ENCODE measurements around the gene BCL3. TPM values are rescaled to one million over a fixed set of nuclear protein-coding genes. Genes with fewer than 3 reads are reported as not detected.
A peak's percentile ranks its signal among the peaks of the same experiment; 100 is the strongest.

Gene BCL3
- total and polyA plus RNA-seq, 2 of the 13 experiments (the other 11 are each of a cell fraction or from before 2014, with no cell fraction given) = 2.3 to 4.0 TPM

DNA sequence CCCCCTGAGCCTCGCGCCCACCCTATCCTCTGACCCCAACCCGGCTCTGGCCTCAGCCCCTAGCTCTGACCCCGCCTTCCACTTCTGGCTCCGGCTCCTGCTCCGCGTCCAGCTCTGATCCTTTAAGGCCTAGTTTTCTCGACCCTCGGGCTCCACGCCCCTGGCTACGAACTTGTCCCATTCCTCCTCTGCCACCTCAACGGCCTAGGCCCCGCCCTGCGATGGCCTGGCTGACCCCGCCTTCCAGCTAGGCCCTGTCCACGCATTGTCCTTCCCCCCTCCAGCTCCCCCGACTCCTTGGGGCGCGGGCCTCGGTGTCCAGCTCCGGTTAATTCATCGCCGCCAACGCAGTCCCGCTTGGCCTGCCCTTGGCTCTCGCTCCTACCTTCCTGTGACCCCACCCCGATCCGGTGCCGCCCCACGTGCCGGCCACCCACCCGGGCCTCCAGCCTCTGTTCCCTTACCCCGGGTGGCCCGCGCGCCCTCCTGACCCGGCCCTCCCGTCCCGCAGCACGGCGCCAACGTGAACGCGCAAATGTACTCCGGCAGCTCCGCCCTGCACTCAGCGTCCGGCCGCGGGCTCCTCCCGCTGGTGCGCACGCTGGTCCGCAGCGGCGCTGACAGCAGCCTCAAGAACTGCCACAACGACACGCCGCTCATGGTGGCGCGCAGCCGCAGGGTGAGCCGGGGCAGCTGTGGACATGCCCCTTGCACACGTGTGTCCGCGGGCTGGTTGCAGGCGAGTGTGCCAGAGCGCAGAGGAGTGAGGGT lies 9.4 kb downstream of the BCL3 start:
- intact Hi-C loops (cut with micrococcal nuclease; ENCODE audit: unreplicated experiment) = no loop called here
- DNase-seq (ENCODE audit: low spot score) = no peak
- 99% methylated on average over 68 of the region's 68 CpGs for WGBS (ENCODE audit: low lambda C conversion rate)
- ATAC-seq = no peak
- Histone ChIP-seq H3K4me3 (replicated peaks in 1 of 3; ENCODE audit: insufficient read depth in 1 of 3, low read depth in 2 of 3, low read length in 3 of 3) (no peak overlapping the region), H3K36me3 (replicated peaks in 1 of 2; ENCODE audit: control insufficient read depth in 1 of 2, insufficient read depth in 2 of 2, low read length in 2 of 2) (peaks cover 11 to 22% of the 10 kb centered on the region in 2 experiments; a peak in 4 of 5 replicates), H3K79me2 (ENCODE audit: insufficient read depth, low read length) (no peaks in the 10 kb centered on the region), H2AFZ (ENCODE audit: low read length) (no peak overlapping the region), H3K27ac (ENCODE audit: extremely low read length, insufficient read depth, low read length) (no peak overlapping the region), H3K27me3 (ENCODE audit: control insufficient read depth in 1 of 2, insufficient read depth in 2 of 2, low read length in 2 of 2) (no peaks in the 10 kb centered on the region), H3K9ac (ENCODE audit: insufficient read depth, low read depth, low read length) (no peak overlapping the region), H3K4me2 (ENCODE audit: low read depth, low read length) (no peak overlapping the region), H3K9me3 (ENCODE audit: low read length) (no peaks in the 10 kb centered on the region), H4K20me1 (ENCODE audit: insufficient read depth, low read length) (no peaks in the 10 kb centered on the region), H3K4me1 (ENCODE audit: insufficient read depth, low read length) (peaks cover 32% of the 10 kb centered on the region)
- TF ChIP-seq RBFOX2 (IDR thresholded peaks at IDR 0.05; ENCODE audit: low read depth, low read length) (peak; percentile 65), ZMYM3 (CRISPR knock-in tag; IDR thresholded peaks at IDR 0.05) (no peak), AGO2 (optimal IDR thresholded peaks at IDR 0.05; ENCODE audit: low read depth, low read length) (peak; percentile 69), TAF1 (CRISPR knock-in tag; IDR thresholded peaks at IDR 0.05) (no peak)
- TF ChIP-seq, protein P1, sequence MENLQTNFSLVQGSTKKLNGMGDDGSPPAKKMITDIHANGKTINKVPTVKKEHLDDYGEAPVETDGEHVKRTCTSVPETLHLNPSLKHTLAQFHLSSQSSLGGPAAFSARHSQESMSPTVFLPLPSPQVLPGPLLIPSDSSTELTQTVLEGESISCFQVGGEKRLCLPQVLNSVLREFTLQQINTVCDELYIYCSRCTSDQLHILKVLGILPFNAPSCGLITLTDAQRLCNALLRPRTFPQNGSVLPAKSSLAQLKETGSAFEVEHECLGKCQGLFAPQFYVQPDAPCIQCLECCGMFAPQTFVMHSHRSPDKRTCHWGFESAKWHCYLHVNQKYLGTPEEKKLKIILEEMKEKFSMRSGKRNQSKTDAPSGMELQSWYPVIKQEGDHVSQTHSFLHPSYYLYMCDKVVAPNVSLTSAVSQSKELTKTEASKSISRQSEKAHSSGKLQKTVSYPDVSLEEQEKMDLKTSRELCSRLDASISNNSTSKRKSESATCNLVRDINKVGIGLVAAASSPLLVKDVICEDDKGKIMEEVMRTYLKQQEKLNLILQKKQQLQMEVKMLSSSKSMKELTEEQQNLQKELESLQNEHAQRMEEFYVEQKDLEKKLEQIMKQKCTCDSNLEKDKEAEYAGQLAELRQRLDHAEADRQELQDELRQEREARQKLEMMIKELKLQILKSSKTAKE (CRISPR knock-in tag; IDR thresholded peaks at IDR 0.05; ENCODE audit: borderline replicate concordance) = no peak
- ChIA-PET CTCF (ENCODE audit: low intra/inter-chr PET ratio, low total read pairs) (no interaction called here), POLR2A (interaction anchor here (0.9 kb wide), 1 partner anchor 33 kb away, joined by 4 read pairs; no protein-coding TSS in a partner anchor)
- no peak for FAIRE-seq
- no TSS peak for BruUV-seq (replicated peaks)
- in situ Hi-C loops (cut with HindIII; ENCODE audit: extremely low pct_ligation_motif_present, low pct_unique_long_range_greater_than_20kb) = loop anchor here (5.0 kb wide), 1 partner anchor 36 kb away; no protein-coding TSS in a partner anchor
